D721Med (cell line): ENCODE results near the gene CFAP20DC.
"Not testable (repeated sequence)": the region's sequence is repeated elsewhere in the genome, so short reads cannot be mapped to it uniquely, and the experiment has no call there.

Experiments used
- DNase-seq: peaks from one replicate; pipeline ENCODE4 v3.0.0; 2011; ENCODE audit warnings: low spot score; ENCODE audit not compliant: insufficient read length
- FAIRE-seq: peaks from 2 replicates; lab custom pipeline; 2011; peaks lifted over from hg19 to GRCh38; lab: Jason Lieb, UNC
- CTCF ChIP-seq: IDR thresholded peaks from 2 replicates; pipeline ENCODE4 v1.5.1; 2012; ENCODE audit warnings: mild to moderate bottlenecking, control low read depth; ENCODE audit not compliant: insufficient read depth; ENCODE audit errors: missing control alignments

Gene CFAP20DC

DNA sequence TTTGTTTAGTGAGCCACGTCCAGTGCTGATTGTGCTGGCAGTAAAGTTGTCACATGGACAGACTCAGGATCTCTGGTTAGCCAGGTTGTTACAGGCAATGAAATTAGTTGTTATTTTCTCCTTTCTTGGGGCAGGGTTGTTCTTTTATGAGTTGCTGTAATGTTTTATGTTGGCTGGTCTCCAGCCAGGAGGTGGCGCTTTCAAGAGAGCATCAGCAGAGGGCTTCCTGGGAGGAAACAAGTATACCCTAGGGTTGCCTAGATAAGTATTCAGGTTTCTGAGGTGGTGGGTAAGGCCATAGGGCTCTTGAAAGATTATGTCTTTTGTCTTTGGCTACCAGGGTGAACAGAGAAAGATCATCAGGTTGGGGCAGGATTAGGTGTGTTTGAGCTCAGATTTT is 14.5 kb upstream of the CFAP20DC start:
- DNase-seq (no peak), FAIRE-seq (no peak)
- TF ChIP-seq CTCF, result no peak

- FAIRE-seq (no peak), DNase-seq (no peak)
- TF ChIP-seq CTCF, result no peak
Observed at GRCh38 chr3:59056706-59057105, 6.9 kb upstream of the CFAP20DC start.

- FAIRE-seq (no peak), DNase-seq (no peak)
- peak; percentile 47 for TF ChIP-seq CTCF
Observed at GRCh38 chr3:59052803-59053411, 3.1 kb upstream of the CFAP20DC start.

DNA sequence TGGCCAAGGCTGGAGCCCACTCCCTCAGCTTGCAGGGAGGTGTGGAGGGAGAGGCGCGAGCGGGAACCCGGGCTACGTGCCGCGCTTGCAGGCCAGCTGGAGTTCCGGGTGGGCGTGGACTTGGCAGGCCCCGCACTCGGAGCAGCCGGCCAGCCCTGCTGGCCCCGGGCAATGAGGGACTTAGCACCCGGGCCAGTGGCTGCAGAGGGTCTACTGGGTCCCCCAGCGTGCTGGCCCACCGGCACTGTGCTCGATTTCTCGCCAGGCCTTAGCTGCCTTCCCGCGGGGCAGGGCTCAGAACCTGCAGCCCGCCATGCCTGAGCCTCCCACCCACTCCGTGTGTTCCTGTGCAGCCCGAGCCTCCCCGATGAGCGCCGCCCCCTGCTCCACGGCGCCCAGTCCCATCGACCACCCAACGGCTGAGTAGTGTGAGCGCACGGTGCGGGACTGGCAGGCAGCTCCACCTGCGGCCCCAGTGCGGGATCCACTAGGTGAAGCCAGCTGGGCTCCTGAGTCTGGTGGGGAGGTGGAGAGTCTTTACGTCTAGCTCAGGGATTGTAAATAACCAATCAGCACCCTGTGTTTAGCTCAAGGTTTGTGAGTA is 1.1 kb upstream of the CFAP20DC start:
- not testable (repeated sequence) for FAIRE-seq, DNase-seq

DNA sequence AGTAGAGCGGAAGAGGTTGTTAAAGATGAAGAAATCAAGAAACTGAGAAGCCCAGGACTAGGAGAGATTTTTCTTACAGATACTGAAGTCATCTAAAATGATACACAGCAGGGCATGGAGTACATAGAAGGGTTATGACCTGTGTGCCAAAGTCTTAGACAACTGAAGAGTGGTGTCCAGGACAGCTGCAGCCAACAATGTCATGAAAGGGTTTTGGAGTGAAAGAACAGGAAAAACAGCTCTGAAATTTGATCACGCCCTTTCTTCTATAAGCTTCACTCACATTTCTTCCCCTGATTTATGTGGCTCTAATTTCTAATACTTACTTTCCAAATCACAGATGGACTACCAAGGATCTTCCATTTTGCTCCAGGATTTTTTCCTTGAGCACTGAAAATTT is 3.0 kb downstream of the CFAP20DC start:
- DNase-seq, result no peak
- TF ChIP-seq CTCF, result no peak
- FAIRE-seq, result no peak

DNA sequence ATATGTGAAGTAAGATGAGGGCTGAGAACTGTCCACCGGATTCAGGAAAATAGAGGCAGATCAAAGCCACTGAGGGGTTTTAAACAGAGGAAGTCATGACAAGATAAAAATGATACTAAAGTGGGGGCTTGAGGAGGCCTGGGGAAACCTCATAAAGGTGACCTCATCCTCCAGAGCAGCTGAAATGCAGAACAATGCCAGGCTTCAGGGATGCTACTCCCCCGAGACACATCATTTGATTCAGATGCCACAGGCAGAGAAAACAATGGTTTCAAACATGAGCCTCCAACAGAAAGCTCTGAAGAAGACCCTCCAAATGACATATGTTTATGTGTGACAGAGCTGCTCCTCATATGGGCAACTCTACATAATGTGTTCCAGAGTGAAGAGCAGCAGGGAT is 6.4 kb downstream of the CFAP20DC start:
- FAIRE-seq (no peak), DNase-seq (no peak)
- TF ChIP-seq CTCF, result no peak

GRCh38 chr3:59040902-59041301 is 8.9 kb downstream of the CFAP20DC start:
- DNase-seq, result no peak
- no peak for FAIRE-seq
- no peak for TF ChIP-seq CTCF
